HUES6 (cell line): Measurements from ENCODE around the gene BRAT1.

Experiments
- H3K27ac ChIP-seq: 2 replicates; pipeline ENCODE4 v1.7.0; 2013; ENCODE audit warnings: low read depth, mild to moderate bottlenecking, low read length, inconsistent platforms
- H3K27me3 ChIP-seq: 2 replicates; pipeline ENCODE4 v1.6.1; 2013; ENCODE audit warnings: low read length; ENCODE audit not compliant: control insufficient read depth, insufficient read depth
- H3K36me3 ChIP-seq: 2 replicates; pipeline ENCODE4 v1.6.1; 2013; ENCODE audit warnings: low read length; ENCODE audit not compliant: control insufficient read depth, insufficient read depth
- H3K4me1 ChIP-seq: 2 replicates; pipeline ENCODE4 v1.6.1; 2013; ENCODE audit warnings: low read length; ENCODE audit not compliant: control insufficient read depth, insufficient read depth
- H3K4me3 ChIP-seq: 2 replicates; pipeline ENCODE4 v1.5.1; 2013; ENCODE audit warnings: low read depth, low read length
- H3K9ac ChIP-seq: one replicate; pipeline ENCODE4 v1.6.1; 2013; ENCODE audit warnings: mild to moderate bottlenecking, low read length
- H3K9me3 ChIP-seq: 2 replicates; pipeline ENCODE4 v1.6.1; 2013; ENCODE audit warnings: low read depth, low read length; ENCODE audit not compliant: control insufficient read depth, insufficient read depth

Gene BRAT1

GRCh38 chr7:2583798-2584580 lies 28.7 kb upstream of the BRAT1 start:
- H3K4me3 ChIP-seq, result no peak overlapping the region
- no peaks in the 10 kb centered on the region for H3K4me1 ChIP-seq
- H3K9me3 ChIP-seq, result no peaks in the 10 kb centered on the region
- H3K27me3 ChIP-seq, result no peaks in the 10 kb centered on the region
- no peak overlapping the region for H3K27ac ChIP-seq
- no peak overlapping the region for H3K9ac ChIP-seq
- peaks cover 10% of the 10 kb centered on the region for H3K36me3 ChIP-seq

GRCh38 chr7:2582006-2582735 lies 26.8 kb upstream of the BRAT1 start:
- Histone ChIP-seq H3K36me3 (peaks cover 10% of the 10 kb centered on the region), H3K9ac (no peak overlapping the region), H3K4me1 (no peaks in the 10 kb centered on the region), H3K27ac (no peak overlapping the region), H3K9me3 (no peaks in the 10 kb centered on the region), H3K4me3 (no peak overlapping the region), H3K27me3 (no peaks in the 10 kb centered on the region)

GRCh38 chr7:2580636-2581035 lies 25.3 kb upstream of the BRAT1 start:
- peaks cover 10% of the 10 kb centered on the region for H3K36me3 ChIP-seq
- H3K9ac ChIP-seq, result no peak overlapping the region
- no peaks in the 10 kb centered on the region for H3K4me1 ChIP-seq

GRCh38 chr7:2577914-2578680 lies 22.8 kb upstream of the BRAT1 start:
- Histone ChIP-seq H3K4me1 (no peaks in the 10 kb centered on the region), H3K36me3 (no peaks in the 10 kb centered on the region), H3K9me3 (no peaks in the 10 kb centered on the region), H3K27me3 (no peaks in the 10 kb centered on the region), H3K27ac (no peak overlapping the region), H3K9ac (no peak overlapping the region), H3K4me3 (no peak overlapping the region)

More at GRCh38 chr7:2580636-2581035, 25.3 kb upstream of the BRAT1 start:
- Histone ChIP-seq H3K4me3 (no peak overlapping the region), H3K9me3 (no peaks in the 10 kb centered on the region), H3K27ac (no peak overlapping the region), H3K27me3 (no peaks in the 10 kb centered on the region)

- no peaks in the 10 kb centered on the region for H3K4me1 ChIP-seq
- H3K9me3 ChIP-seq, result no peaks in the 10 kb centered on the region
- no peak overlapping the region for H3K9ac ChIP-seq
- no peaks in the 10 kb centered on the region for H3K27me3 ChIP-seq
- H3K27ac ChIP-seq, result no peak overlapping the region
- no peak overlapping the region for H3K4me3 ChIP-seq
- no peaks in the 10 kb centered on the region for H3K36me3 ChIP-seq
Measured at GRCh38 chr7:2576742-2577491, 21.6 kb upstream of the BRAT1 start.

GRCh38 chr7:2575733-2576340 lies 20.5 kb upstream of the BRAT1 start:
- H3K9ac ChIP-seq, result no peak overlapping the region
- no peaks in the 10 kb centered on the region for H3K36me3 ChIP-seq
- H3K27me3 ChIP-seq, result no peaks in the 10 kb centered on the region
- no peaks in the 10 kb centered on the region for H3K9me3 ChIP-seq
- H3K4me1 ChIP-seq, result no peaks in the 10 kb centered on the region
- no peak overlapping the region for H3K27ac ChIP-seq
- H3K4me3 ChIP-seq, result no peak overlapping the region

- H3K9me3 ChIP-seq, result no peaks in the 10 kb centered on the region
- H3K27me3 ChIP-seq, result no peaks in the 10 kb centered on the region
- H3K4me1 ChIP-seq, result no peaks in the 10 kb centered on the region
- no peak overlapping the region for H3K27ac ChIP-seq
- H3K9ac ChIP-seq, result no peak overlapping the region
- H3K36me3 ChIP-seq, result no peaks in the 10 kb centered on the region
- H3K4me3 ChIP-seq, result no peak overlapping the region
Measured at GRCh38 chr7:2575046-2575732, 19.9 kb upstream of the BRAT1 start.

- no peaks in the 10 kb centered on the region for H3K27me3 ChIP-seq
- no peak overlapping the region for H3K4me3 ChIP-seq
- no peaks in the 10 kb centered on the region for H3K4me1 ChIP-seq
- no peak overlapping the region for H3K27ac ChIP-seq
- no peak overlapping the region for H3K9ac ChIP-seq
- no peaks in the 10 kb centered on the region for H3K36me3 ChIP-seq
- H3K9me3 ChIP-seq, result no peaks in the 10 kb centered on the region
Measured at GRCh38 chr7:2573761-2574160, 18.4 kb upstream of the BRAT1 start.

GRCh38 chr7:2572101-2572842 lies 16.9 kb upstream of the BRAT1 start:
- Histone ChIP-seq H3K27ac (no peak overlapping the region), H3K4me1 (no peaks in the 10 kb centered on the region), H3K9ac (no peak overlapping the region), H3K9me3 (no peaks in the 10 kb centered on the region), H3K36me3 (no peaks in the 10 kb centered on the region), H3K27me3 (no peaks in the 10 kb centered on the region), H3K4me3 (no peak overlapping the region)
